Kidney (tissue), 14 donors: ENCODE data around the gene UBXN10. TPM values are rescaled to one million over a fixed set of nuclear protein-coding genes. Genes with fewer than 3 reads are reported as not detected.

ENCODE experiments used
- DNase-seq, 5 donors: peaks; one replicate each; pipeline ENCODE4 v3.0.0-alpha.2; 2013 to 2020
- FAIRE-seq: peaks from 2 replicates; lab custom pipeline; 2012; peaks lifted over from hg19 to GRCh38; lab: Jason Lieb, UNC
- H3K27ac ChIP-seq, 2 donors: one replicate each; pipeline ENCODE4 v1.7.0; 2013; ENCODE audit warnings: low read depth in 2 of 2, low read length in 2 of 2, inconsistent platforms in 1 of 2
- H3K27me3 ChIP-seq: one replicate; pipeline ENCODE4 v1.7.1; 2013; ENCODE audit warnings: low read length, inconsistent platforms; ENCODE audit not compliant: control insufficient read depth, insufficient read depth
- H3K36me3 ChIP-seq, 3 donors: one replicate each; pipeline versions ENCODE4 v1.7.0 to v1.7.1; 2013; ENCODE audit warnings: low read length in 3 of 3, control low read depth in 1 of 3, inconsistent platforms in 1 of 3; ENCODE audit not compliant: insufficient read depth in 3 of 3, control insufficient read depth in 2 of 3
- H3K4me1 ChIP-seq, 3 donors: one replicate each; pipeline versions ENCODE4 v1.7.0 to v1.7.1; 2013; ENCODE audit warnings: low read length in 3 of 3, inconsistent platforms in 1 of 3, low read depth in 1 of 3; ENCODE audit not compliant: control insufficient read depth in 2 of 3, insufficient read depth in 2 of 3
- H3K4me3 ChIP-seq, 3 donors: one replicate each; pipeline versions ENCODE4 v1.7.0 to v1.8.1; 2013; ENCODE audit warnings: low read length in 3 of 3, control low read depth in 1 of 3, inconsistent platforms in 1 of 3
- H3K9ac ChIP-seq, 3 donors: one replicate each; pipeline versions ENCODE4 v1.7.0 to v1.7.1; 2013; ENCODE audit warnings: low read length in 3 of 3, control low read depth in 1 of 3, inconsistent platforms in 1 of 3
- H3K9me3 ChIP-seq, 3 donors: one replicate each; pipeline versions ENCODE4 v1.7.0 to v1.7.1; 2013; ENCODE audit warnings: low read length in 3 of 3, control low read depth in 1 of 3, inconsistent platforms in 1 of 3; ENCODE audit not compliant: control insufficient read depth in 2 of 3, insufficient read depth in 1 of 3
- intact Hi-C: fragments of 100-400 bp; cut with DNase I; formaldehyde crosslinking; loops from one replicate; pipeline ENCODE4 v1.11.1; 2022
- polyA plus RNA-seq: library from polyadenylated mRNA; stranded (reverse); fragments of 350-450 nt; fragmentation: Illumina TruSeq; extraction: RNeasy Lipid Tissue Mini Kit (QIAGEN cat#74804); gene quantifications from one replicate; pipeline ENCODE4 v1.2.3, GENCODE V29; 2014; ENCODE audit warnings: low read depth, low replicate concordance; ENCODE audit not compliant: insufficient read depth
- total RNA-seq: library from RNA; stranded (reverse); fragmentation: NEBNext Ultra II Directional; extraction: Animal tissue kit (Norgen Biotek cat#: 25700); gene quantifications from one replicate; pipeline ENCODE4 v1.2.1, GENCODE V29; 2021
- TF ChIP-seq, protein P1 (sequence below): IDR thresholded peaks from 3 replicates; pipeline ENCODE4 v1.5.1; 2012; ENCODE audit warnings: mild to moderate bottlenecking, moderate library complexity, borderline replicate concordance; ENCODE audit not compliant: insufficient read depth; ENCODE audit errors: extremely low read depth
- donor health status: control.
- donor health status: control.
- donor health status: control.
- donor health status: control.
- donor health status: control.
- donor health status: DM: yes; HTN: yes; CAD: no.
- donor health status: Normal renal cell carcinoma (clear cell type).

Gene UBXN10
- total and polyA plus RNA-seq, 2 donors from 2014 or later: 2.3 to 12.6 TPM

DNA sequence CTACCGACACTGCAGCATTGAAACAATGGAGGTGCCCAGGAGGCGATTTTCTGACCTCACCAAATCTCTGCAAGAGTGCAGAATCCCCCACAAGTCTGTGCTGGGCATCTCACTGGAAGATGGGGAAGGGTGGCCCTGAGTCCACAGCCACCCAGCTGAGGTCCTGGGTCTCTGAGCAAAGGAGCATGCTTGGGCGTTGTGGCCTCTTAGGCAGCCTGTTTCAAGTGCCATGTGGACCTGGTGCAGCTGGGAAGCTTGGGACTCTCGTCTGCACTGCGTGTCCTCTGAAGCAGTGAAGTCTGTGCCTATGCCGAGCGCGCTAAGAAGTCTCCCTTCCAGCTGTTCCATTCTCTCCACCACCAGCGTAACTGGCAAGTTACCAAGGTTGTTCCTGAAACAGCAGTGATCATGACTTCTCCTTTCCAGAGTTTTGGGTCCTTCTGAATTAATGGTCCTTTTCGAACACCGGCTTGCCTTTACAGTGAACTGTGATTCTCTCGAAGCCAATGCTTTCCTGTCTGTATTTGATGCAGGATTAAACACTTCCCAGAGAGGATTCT is 5.5 kb downstream of the UBXN10 start:
- Histone ChIP-seq H3K9me3 (no peaks in the 10 kb centered on the region), H3K4me3 (no peak overlapping the region), H3K36me3 (no peaks in the 10 kb centered on the region), H3K4me1 (peaks cover 0 to 8% (median 3%) of the 10 kb centered on the region in 3 donors), H3K27ac (no peak overlapping the region), H3K27me3 (no peaks in the 10 kb centered on the region), H3K9ac (no peak overlapping the region)
- intact Hi-C loops: no loop called here
- FAIRE-seq (no peak), DNase-seq (no peak)
- TF ChIP-seq, protein P1, sequence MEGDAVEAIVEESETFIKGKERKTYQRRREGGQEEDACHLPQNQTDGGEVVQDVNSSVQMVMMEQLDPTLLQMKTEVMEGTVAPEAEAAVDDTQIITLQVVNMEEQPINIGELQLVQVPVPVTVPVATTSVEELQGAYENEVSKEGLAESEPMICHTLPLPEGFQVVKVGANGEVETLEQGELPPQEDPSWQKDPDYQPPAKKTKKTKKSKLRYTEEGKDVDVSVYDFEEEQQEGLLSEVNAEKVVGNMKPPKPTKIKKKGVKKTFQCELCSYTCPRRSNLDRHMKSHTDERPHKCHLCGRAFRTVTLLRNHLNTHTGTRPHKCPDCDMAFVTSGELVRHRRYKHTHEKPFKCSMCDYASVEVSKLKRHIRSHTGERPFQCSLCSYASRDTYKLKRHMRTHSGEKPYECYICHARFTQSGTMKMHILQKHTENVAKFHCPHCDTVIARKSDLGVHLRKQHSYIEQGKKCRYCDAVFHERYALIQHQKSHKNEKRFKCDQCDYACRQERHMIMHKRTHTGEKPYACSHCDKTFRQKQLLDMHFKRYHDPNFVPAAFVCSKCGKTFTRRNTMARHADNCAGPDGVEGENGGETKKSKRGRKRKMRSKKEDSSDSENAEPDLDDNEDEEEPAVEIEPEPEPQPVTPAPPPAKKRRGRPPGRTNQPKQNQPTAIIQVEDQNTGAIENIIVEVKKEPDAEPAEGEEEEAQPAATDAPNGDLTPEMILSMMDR: no peak

DNA sequence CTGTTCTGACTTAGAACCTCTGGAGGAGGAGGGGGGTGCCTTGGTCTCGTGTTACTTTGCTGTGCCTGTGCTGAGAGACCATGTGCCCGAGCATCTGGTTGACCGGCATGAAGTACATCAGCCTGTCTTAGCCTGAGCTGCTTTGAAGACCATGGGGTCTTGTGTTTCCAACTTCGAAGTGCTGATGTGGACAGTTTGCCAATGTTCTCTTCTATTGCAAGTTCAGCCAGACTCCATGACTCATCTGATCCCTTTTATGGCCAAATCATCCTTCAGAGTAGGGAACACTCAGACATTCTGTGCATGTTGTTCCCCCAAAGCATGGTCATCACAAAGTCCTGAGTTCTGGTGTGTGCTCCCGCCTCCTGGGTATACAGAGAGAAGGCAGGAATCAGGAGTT is 6.5 kb downstream of the UBXN10 start:
- H3K4me3 ChIP-seq: no peak overlapping the region
- intact Hi-C loops: no loop called here
- H3K27me3 ChIP-seq: no peaks in the 10 kb centered on the region
- FAIRE-seq (no peak), DNase-seq (no peak)
- H3K9me3 ChIP-seq: no peaks in the 10 kb centered on the region
- H3K4me1 ChIP-seq: no peaks in the 10 kb centered on the region
- H3K9ac ChIP-seq: no peak overlapping the region
- H3K36me3 ChIP-seq: no peaks in the 10 kb centered on the region
- no peak overlapping the region for H3K27ac ChIP-seq
- TF ChIP-seq, protein P1: no peak

DNA sequence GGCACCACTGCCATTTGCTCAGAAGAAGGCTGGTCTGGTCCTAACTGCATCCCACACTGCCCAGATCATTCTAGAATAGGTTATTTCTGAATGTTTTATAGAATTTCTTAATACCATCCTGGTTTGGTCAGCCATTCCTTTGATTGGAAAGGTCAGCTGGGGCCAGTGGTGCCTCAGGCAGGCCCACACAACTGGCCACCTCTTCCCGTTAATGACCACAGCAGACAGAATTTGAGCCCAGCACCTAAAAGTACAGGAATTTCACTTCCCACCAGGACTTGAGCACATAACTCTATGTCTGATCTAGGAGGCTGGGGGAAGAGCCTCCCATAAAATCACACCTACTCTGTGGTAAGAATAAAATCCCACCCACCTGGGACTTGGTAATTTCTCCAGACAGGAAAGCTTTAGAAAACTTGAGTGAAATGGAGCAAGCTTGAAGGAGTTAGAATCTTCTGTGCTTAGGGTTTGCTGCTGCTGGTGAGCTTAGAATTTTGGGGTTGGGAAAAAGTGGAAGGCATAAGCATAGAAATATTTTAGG is 7.0 kb downstream of the UBXN10 start:
- FAIRE-seq: no peak
- no peak overlapping the region for H3K9ac ChIP-seq
- H3K4me1 ChIP-seq: no peaks in the 10 kb centered on the region
- intact Hi-C loops: no loop called here
- H3K36me3 ChIP-seq: no peaks in the 10 kb centered on the region
- no peaks in the 10 kb centered on the region for H3K9me3 ChIP-seq
- H3K27me3 ChIP-seq: no peaks in the 10 kb centered on the region
- TF ChIP-seq, protein P1: no peak
- H3K4me3 ChIP-seq: no peak overlapping the region
- DNase-seq: no peak
- no peak overlapping the region for H3K27ac ChIP-seq
